Adrenal gland (tissue), 5 donors: ENCODE data around the gene DUSP16.

Experiments
- CTCF ChIP-seq, 6 experiments: fragments of 450-650 bp in 4 of 6; fragments of 200-600 bp in 2 of 6; sonication (generic) in 1 of 6; IDR thresholded peaks; 1 replicate in 5 of 6; 2 replicates in 1 of 6; pipeline versions ENCODE4 v1.5.1 to v1.8.0; 2016 to 2021; ENCODE audit warnings: antibody characterized with exemption in 6 of 6, mild to moderate bottlenecking in 2 of 6, moderate library complexity in 1 of 6
- POLR2A ChIP-seq, 2 donors: fragments of 450-650 bp; IDR thresholded peaks; one replicate each; pipeline ENCODE4 v1.6.1; 2017; ENCODE audit warnings: antibody characterized with exemption in 2 of 2, mild to moderate bottlenecking in 2 of 2, moderate library complexity in 1 of 2
- donor health status: DM: no; HTN: no; CAD: no.

DNA sequence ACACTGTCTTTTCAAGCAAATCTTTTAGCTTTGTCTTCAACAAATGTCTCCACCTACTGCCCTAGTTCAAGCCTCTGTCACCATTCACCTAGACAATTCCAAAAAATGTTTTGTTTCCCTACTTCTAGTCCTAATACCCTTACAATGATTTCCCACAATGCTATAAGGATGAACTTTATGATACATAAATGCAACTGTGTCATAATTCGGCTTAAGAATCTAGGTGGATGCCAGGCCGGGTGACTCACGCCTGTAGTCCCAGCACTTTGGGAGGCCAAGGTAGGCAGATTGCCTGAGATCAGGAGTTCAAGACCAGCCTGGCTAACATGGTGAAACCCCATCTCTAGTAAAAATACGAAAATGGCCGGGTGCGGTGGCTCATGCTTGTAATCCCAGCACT, 28.3 kb upstream of the DUSP16 start:
- TF ChIP-seq POLR2A (IDR thresholded peaks at IDR 0.05) (no peak), CTCF (IDR thresholded peaks at IDR 0.05) (no peak)
